Osteocyte (in vitro differentiated cells): ENCODE results near the gene ROS1. TPM values are rescaled to one million over a fixed set of nuclear protein-coding genes. Genes with fewer than 3 reads are reported as not detected.
A peak's percentile ranks its signal among the peaks of the same experiment; 100 is the strongest.

Experiments used
- DNase-seq: peaks from one replicate; pipeline ENCODE4 v3.0.0; 2021; ENCODE audit warnings: mixed read lengths; ENCODE audit not compliant: unreplicated experiment; ENCODE audit errors: extremely low spot score
- H3K27ac Mint-ChIP-seq: one replicate; pipeline ENCODE4 v1.8.0; 2021; ENCODE audit warnings: mild to moderate bottlenecking, mixed read lengths; ENCODE audit not compliant: unreplicated experiment
- H3K27me3 Mint-ChIP-seq: one replicate; pipeline ENCODE4 v1.8.0; 2021; ENCODE audit warnings: mixed read lengths; ENCODE audit not compliant: unreplicated experiment
- H3K36me3 Mint-ChIP-seq: one replicate; pipeline ENCODE4 v1.8.0; 2021; ENCODE audit warnings: mixed read lengths; ENCODE audit not compliant: unreplicated experiment
- H3K4me1 Mint-ChIP-seq: one replicate; pipeline ENCODE4 v1.8.0; 2021; ENCODE audit warnings: mixed read lengths; ENCODE audit not compliant: unreplicated experiment
- H3K4me3 Mint-ChIP-seq: one replicate; pipeline ENCODE4 v1.8.0; 2021; ENCODE audit warnings: mild to moderate bottlenecking, moderate library complexity, mixed read lengths; ENCODE audit not compliant: unreplicated experiment
- H3K9me3 Mint-ChIP-seq: one replicate; pipeline ENCODE4 v1.8.0; 2021; ENCODE audit warnings: mixed read lengths; ENCODE audit not compliant: unreplicated experiment
- CTCF ChIP-seq: fragments of 200-600 bp; sonication (generic); IDR thresholded peaks from 2 replicates; pipeline ENCODE4 v1.5.0; 2021; ENCODE audit warnings: antibody characterized with exemption, mild to moderate bottlenecking, moderate library complexity
- total RNA-seq: library from RNA; stranded (reverse); gene quantifications from 2 replicates; pipeline ENCODE4 v1.2.1, GENCODE V29; 2021

The ROS1 gene
- total RNA-seq, 1 donor from 2014 or later: not detected

GRCh38 chr6:117288083-117288715 lies 137.5 kb downstream of the ROS1 start:
- Mint-ChIP-seq H3K27me3 (peaks cover 2% of the 10 kb centered on the region), H3K9me3 (no peaks in the 10 kb centered on the region), H3K27ac (no peak overlapping the region), H3K4me3 (no peak overlapping the region), H3K4me1 (no peaks in the 10 kb centered on the region), H3K36me3 (no peaks in the 10 kb centered on the region)
- TF ChIP-seq CTCF: no peak
- no peak for DNase-seq

- no peaks in the 10 kb centered on the region for H3K36me3 Mint-ChIP-seq
- H3K27me3 Mint-ChIP-seq: peaks cover 20% of the 10 kb centered on the region
- no peak for DNase-seq
- no peak overlapping the region for H3K27ac Mint-ChIP-seq
- H3K4me1 Mint-ChIP-seq: no peaks in the 10 kb centered on the region
- peak; percentile 14 for TF ChIP-seq CTCF
- no peak overlapping the region for H3K4me3 Mint-ChIP-seq
- no peaks in the 10 kb centered on the region for H3K9me3 Mint-ChIP-seq
Measured at GRCh38 chr6:117280922-117281321, 144.8 kb downstream of the ROS1 start.

GRCh38 chr6:117276778-117277316 lies 148.9 kb downstream of the ROS1 start:
- Mint-ChIP-seq H3K27me3 (peaks cover 58% of the 10 kb centered on the region), H3K9me3 (no peaks in the 10 kb centered on the region), H3K36me3 (no peaks in the 10 kb centered on the region), H3K4me1 (no peaks in the 10 kb centered on the region), H3K4me3 (no peak overlapping the region), H3K27ac (no peak overlapping the region)
- no peak for TF ChIP-seq CTCF
- no peak for DNase-seq

- Mint-ChIP-seq H3K27me3 (peaks cover 65% of the 10 kb centered on the region), H3K4me3 (no peak overlapping the region)
Measured at GRCh38 chr6:117275711-117276110, 150.0 kb downstream of the ROS1 start.

GRCh38 chr6:117275205-117275604 lies 150.5 kb downstream of the ROS1 start:
- Mint-ChIP-seq H3K4me1 (peaks cover 2% of the 10 kb centered on the region), H3K9me3 (no peaks in the 10 kb centered on the region), H3K36me3 (no peaks in the 10 kb centered on the region), H3K27me3 (peaks cover 62% of the 10 kb centered on the region), H3K4me3 (no peak overlapping the region), H3K27ac (no peak overlapping the region)
- TF ChIP-seq CTCF: no peak
- DNase-seq: no peak

More at GRCh38 chr6:117275711-117276110, 150.0 kb downstream of the ROS1 start:
- no peaks in the 10 kb centered on the region for H3K36me3 Mint-ChIP-seq
- H3K9me3 Mint-ChIP-seq: no peaks in the 10 kb centered on the region
- H3K4me1 Mint-ChIP-seq: no peaks in the 10 kb centered on the region
- TF ChIP-seq CTCF: no peak
- no peak overlapping the region for H3K27ac Mint-ChIP-seq
- DNase-seq: no peak
